ENCODE data around the gene KANK2.
"Not testable (repeated sequence)": the region's sequence is repeated elsewhere in the genome, so short reads cannot be mapped to it uniquely, and the experiment has no call there.

KANK2 gene

DNA sequence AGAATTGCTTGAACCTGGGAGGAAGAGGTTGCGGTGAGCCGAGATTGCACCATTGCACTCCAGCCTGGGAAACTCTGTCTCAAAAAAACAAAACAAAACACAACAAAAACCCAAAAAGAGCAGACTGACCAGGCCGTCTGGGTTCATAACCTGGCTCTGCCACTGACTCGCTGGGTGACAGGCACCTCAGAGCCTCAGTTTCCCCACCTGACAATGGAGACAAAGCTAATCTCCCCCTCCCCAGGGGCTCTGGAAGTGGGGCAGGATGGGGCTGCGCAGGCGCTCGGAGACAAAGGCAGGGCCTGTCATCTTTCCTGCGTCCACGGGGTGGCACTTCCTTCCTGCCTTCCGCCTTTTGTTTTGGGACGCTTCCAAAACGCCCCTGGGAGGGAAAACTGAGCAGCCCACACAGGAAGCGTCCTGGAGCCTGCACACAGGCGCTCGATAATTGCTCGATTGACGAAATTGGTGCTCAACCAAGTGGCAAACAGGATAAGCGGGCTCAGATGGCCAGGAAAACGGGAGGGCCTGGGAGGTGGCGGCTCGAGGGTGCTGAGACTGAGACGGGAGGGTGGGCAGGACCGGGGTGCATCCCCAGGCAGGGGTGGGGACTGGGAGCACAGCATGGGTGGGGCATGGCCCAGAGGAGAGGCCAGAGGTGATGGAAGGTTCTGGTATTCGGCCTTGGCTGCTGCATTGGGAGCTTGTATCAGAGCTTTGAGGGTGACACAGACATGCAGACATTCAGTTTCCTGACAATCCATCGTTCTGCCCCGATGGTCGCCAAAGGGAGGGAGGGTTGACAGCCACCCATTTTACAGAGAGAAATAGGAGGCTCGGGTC is 59.6 kb downstream of the KANK2 start:
- DNase-seq: peak; percentile 87

DNA sequence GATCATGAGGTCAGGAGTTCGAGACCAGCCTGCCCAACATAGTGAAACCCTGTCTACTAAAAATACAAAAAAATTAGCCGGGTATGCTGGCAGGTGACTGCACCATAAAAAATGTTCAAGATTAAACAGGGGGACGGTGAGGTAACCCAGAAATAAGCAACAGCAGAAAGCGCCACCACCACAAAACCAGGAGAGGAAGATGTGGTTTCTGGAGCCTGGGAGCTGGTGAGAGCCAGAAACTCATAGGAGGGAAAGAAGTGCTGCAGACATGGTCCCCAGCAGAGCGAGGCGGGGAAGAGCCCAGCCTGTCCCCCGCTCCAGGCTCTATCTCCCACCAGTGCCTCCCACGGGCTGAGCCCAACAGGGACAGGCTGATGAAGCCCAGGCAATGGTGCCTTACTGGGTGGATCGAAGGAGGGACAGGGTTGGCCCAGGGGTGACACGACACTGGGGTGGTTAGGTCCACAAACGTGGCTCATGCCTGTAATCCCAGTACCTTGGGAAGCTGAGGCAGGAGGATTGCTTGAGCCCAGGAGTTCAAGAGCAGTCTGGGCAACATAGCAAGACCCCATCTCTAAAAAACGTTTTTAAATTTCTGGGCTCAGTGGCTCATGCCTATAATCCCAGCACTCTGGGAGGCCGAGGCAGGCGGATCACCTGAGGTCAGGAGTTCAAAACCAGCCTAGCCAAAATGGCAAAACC is 60.8 kb downstream of the KANK2 start:
- DNase-seq: no peak

DNA sequence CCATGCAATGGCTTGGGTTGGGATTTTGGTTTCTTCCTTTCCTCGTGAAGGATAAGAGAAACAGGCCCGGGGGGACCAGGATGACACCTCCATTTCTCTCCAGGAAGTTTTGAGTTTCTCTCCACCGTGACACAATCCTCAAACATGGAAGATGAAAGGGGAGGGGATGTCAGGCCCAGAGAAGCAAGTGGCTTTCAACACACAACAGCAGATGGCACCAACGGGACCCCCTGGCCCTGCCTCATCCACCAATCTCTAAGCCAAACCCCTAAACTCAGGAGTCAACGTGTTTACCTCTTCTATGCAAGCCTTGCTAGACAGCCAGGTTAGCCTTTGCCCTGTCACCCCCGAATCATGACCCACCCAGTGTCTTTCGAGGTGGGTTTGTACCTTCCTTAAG is 65.9 kb downstream of the KANK2 start:
- no peak for DNase-seq

DNA sequence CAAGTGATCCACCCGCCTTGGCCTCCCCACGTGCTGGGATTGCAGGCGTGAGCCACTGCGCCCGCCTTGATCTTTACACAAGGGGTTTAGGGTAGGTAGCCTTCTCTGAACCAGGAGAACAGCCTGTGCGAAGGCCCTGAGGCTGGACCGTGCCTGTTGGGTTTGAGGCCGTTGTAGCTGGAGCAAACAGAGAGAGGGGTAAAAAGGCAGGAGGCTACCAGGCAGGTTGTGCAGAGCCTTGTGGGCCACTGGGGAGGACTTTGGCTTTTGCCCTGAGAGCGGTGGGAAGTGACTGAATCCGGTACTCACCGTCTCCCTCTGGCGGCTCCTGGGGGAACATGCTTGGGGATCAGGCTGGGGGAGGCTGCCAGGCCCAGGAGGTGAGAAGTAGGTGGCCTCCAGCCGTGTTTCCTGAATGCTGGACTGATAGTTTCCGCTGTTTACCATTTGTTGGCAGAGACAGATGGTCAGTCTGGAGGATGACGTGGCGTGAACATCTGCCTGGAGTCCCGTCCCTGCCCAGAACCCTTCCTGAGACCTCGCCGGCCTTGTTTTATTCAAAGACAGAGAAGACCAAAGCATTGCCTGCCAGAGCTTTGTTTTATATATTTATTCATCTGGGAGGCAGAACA is 66.4 kb downstream of the KANK2 start:
- peak; percentile 87 for DNase-seq

DNA sequence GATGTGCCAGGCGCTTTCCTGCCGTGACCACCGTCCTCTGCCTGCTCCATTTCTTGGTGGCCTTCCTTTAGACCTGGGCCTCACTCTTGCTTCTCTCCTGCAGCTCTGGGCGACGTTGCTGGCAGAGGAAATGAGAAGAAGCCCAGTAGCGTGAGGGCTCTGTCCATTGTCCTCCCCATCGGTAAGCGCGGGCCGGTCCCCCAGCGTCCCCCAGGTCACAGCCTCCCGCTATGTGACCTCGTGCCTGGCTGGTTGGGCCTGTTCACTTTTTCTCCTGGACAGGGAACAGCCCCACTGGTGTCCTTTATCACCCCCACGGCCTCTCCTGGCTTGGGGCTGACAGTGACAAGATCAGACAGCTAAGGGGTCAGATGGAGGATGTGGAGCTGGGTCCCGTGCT is 69.4 kb downstream of the KANK2 start:
- no peak for DNase-seq

DNA sequence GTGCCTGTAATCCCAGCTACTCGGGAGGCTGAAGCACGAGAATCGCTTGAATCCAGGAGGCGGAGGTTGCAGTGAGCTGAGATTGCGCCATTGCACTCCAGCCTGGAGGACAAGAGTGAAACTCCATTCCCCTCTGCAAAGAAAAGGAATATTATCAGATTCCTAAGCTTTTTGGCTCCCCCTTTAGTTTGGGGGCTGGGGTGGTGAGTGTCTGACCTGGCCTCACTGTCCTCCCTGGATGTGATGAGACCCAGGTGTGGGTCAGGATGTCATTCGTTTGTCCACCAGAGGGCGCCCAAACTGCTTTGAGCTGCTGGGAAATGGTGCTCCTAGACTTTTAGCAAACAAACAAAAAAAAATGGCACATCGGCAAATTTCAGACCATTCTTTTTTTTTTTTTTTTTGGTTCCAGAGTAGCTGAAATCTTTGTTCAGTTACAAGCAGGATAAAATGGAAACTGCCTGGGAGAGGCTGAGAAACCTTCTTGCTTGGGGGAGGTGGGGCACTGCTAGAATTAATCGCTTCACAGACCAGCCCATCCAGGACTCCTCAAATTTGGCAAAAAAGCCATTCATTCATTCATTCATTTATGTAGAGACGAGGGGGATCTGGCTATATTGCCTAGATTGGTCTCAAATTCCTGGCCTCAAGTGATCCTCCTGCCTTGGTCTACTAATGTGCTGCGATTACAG is 71.2 kb downstream of the KANK2 start:
- peak; percentile 90 for DNase-seq

DNA sequence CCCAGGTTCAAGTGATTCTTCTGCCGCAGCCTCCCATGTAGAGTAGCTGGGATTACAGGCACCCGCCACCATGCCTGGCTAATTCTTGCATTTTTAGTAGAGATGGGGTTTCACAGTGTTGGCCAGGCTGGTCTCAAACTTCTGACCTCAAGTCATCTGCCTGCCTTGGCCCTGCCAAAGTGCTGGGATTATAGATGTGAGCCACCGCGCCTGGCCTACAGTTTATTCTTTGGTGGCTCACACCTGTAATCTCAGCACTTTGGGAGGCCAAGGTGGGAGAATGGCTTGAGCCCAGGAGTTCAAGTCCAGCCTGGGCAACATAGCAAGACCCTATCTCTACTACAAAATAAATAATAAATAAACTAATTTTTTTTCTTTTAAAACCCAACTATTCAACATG is 73.2 kb downstream of the KANK2 start:
- DNase-seq: not testable (repeated sequence)

DNA sequence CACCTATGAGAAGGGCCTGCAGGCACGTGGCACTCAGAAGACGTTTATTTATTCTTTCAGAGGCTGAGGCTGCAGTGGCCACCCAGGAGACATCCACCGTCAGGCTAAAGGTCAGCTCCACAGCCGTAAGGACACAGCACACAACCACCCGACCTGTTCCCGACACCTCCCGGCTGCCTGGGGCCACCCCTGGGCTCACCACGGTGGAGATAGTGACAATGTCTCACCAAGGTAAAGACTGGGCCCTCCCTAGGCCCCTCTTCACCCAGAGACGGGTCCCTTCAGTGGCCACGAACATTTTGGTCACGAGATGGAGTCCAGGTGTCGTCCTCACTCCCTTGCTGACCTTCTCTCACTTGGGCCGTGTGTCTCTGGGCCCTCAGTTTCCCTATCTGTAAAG is 74.2 kb downstream of the KANK2 start:
- DNase-seq: no peak

DNA sequence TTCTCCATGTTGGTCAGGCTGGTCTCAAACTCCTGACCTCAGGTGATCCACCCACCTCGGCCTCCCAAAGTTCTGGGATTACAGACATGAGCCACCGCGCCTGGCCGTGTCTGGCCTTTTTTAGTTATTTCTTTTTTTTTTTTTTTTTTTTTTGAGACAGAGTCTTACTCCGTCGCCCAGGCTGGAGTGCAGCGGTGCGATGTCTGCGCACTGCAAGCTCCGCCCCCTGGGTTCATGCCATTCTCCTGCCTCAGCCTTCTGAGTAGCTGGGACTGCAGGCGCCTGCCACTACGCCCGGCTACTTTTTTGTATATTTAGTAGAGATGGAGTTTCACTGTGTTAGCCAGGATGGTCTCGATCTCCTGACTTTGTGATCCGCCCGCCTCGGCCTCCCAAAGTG is 75.4 kb downstream of the KANK2 start:
- DNase-seq: not testable (repeated sequence)

DNA sequence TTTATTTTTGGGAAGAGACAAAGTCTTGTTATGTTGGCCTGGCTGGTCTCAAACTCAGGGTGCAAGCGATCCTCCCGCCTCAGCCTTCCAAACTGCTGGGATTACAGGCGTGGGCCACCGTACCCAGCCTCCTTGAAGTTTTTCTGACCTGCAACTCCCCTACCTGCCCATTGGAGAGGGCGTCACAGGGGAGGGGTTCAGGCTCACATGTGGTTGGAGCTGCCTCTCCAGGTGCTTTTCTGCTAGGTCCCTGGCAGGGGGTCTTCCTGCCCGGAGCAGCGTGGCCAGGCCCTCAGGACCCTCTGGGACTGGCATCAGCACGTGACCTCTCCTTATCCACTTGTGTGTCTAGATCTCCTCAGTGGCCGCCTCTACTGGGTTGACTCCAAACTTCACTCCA is 80.8 kb downstream of the KANK2 start:
- no peak for DNase-seq

DNA sequence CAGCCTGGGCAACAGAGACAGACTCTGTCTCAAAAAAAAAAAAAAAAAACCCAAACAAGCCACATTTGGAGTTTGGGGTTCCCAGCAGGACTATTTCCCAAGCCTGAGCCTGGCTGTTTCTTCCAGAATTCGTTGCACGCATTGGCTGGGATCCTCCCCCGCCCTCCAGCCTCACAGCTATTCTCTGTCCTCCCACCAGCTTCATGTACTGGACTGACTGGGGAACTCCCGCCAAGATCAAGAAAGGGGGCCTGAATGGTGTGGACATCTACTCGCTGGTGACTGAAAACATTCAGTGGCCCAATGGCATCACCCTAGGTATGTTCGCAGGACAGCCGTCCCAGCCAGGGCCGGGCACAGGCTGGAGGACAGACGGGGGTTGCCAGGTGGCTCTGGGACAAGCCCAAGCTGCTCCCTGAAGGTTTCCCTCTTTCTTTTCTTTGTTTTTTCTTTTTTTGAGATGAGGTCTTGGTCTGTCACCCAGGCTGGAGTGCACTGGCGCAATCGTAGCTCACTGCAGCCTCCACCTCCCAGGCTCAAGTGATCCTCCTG is 81.4 kb downstream of the KANK2 start:
- DNase-seq: no peak

DNA sequence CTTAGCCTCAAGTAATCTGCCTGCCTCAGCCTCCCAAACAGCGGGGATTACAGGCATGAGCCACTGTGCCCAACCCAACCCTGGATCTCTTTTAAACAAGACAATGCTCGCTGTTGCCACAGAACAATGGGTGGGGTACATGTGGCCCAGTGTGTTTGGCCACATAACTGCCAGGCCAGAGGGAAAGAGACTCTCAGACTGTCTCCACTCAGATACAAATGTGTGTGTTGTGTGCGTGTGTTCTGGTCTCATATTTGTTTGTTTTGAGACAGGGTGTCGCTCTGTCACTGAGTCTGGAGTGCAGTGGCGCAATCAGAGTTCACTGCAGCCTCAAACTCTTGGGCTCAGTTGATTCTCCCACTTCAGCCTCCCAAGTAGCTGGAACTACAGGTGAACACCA is 82.3 kb downstream of the KANK2 start:
- no peak for DNase-seq
